AG04449 (cell line): ENCODE results near the gene NEURL1B.

Source experiments
- CTCF ChIA-PET: fragments of 350-600 bp; formaldehyde crosslinking; extraction: SDS; loops from one replicate; lab custom pipeline; 2021; ENCODE audit warnings: antibody characterized with exemption; lab: Yijun Ruan, JAX
- POLR2A ChIA-PET: fragments of 400-600, 350-600 bp; formaldehyde crosslinking; extraction: SDS; loops from one replicate; lab custom pipeline; 2020; ENCODE audit warnings: antibody characterized with exemption, inconsistent platforms; lab: Yijun Ruan, JAX
- DNase-seq: peaks from one replicate; pipeline ENCODE4 v3.0.0-alpha.2; 2010; ENCODE audit warnings: low read depth, low spot score
- H3K4me3 ChIP-seq: 2 replicates; pipeline ENCODE4 v1.5.1; 2011; ENCODE audit warnings: low read depth, mild to moderate bottlenecking, control low read depth, low read length
- CTCF ChIP-seq: IDR thresholded peaks from one replicate; pipeline ENCODE4 v1.5.1; 2011; ENCODE audit warnings: mild to moderate bottlenecking, moderate library complexity, low read length, control low read depth, inconsistent platforms; ENCODE audit not compliant: insufficient read depth; ENCODE audit errors: missing control alignments

Gene NEURL1B

GRCh38 chr5:172622091-172623046 lies 18.7 kb upstream of the NEURL1B start:
- no peak for TF ChIP-seq CTCF
- no peak for DNase-seq
- H3K4me3 ChIP-seq: no peak overlapping the region
- ChIA-PET CTCF (interaction anchor here (1.0 kb wide), 1 partner anchor 143 kb away, joined by 4 read pairs; no protein-coding TSS in a partner anchor), POLR2A (no interaction called here)

GRCh38 chr5:172623313-172623980 lies 17.6 kb upstream of the NEURL1B start:
- POLR2A ChIA-PET: no interaction called here
- TF ChIP-seq CTCF: no peak
- CTCF ChIA-PET: no interaction called here
- no peak for DNase-seq
- no peak overlapping the region for H3K4me3 ChIP-seq

GRCh38 chr5:172624083-172624995 lies 16.7 kb upstream of the NEURL1B start:
- no peak for TF ChIP-seq CTCF
- CTCF ChIA-PET: no interaction called here
- H3K4me3 ChIP-seq: no peak overlapping the region
- no peak for DNase-seq
- POLR2A ChIA-PET: no interaction called here

GRCh38 chr5:172624996-172625964 lies 15.8 kb upstream of the NEURL1B start:
- no peak for DNase-seq
- POLR2A ChIA-PET: no interaction called here
- no peak overlapping the region for H3K4me3 ChIP-seq
- CTCF ChIA-PET: no interaction called here
- TF ChIP-seq CTCF: no peak

- CTCF ChIA-PET: interaction anchor here (1.3 kb wide), 1 partner anchor 8 kb away, joined by 4 read pairs; no protein-coding TSS in a partner anchor
- no peak for TF ChIP-seq CTCF
- POLR2A ChIA-PET: no interaction called here
- H3K4me3 ChIP-seq: no peak overlapping the region
- DNase-seq: no peak
These were observed 15.0 kb upstream of the NEURL1B start for GRCh38 chr5:172626031-172626581.
